SK-N-MC (cell line): ENCODE measurements around the gene HORMAD1.

ENCODE experiments used
- DNase-seq: peaks from one replicate; pipeline ENCODE4 v3.0.0-alpha.2; 2011; ENCODE audit warnings: low read depth, low spot score
- H3K27ac ChIP-seq: fragments of 200-600 bp; sonication (generic); 2 replicates; pipeline ENCODE4 v1.5.1; 2016; ENCODE audit warnings: mixed run types
- H3K36me3 ChIP-seq: fragments of 200-600 bp; sonication (generic); 2 replicates; pipeline ENCODE4 v1.6.1; 2017; ENCODE audit warnings: antibody characterized with exemption, low read length, mixed read lengths; ENCODE audit not compliant: insufficient read depth
- H3K4me3 ChIP-seq: fragments of 200-600 bp; sonication (generic); 2 replicates; pipeline ENCODE4 v1.5.1; 2016
- H3K9ac ChIP-seq: fragments of 200-600 bp; sonication (generic); 2 replicates; pipeline ENCODE4 v1.8.0; 2017; ENCODE audit warnings: mixed run types, mixed read lengths; ENCODE audit not compliant: insufficient read length
- H3K9me3 ChIP-seq: fragments of 200-600 bp; sonication (generic); 2 replicates; pipeline ENCODE4 v1.6.1; 2017; ENCODE audit warnings: low read depth, mild to moderate bottlenecking, antibody characterized with exemption, low read length, moderate library complexity, mixed read lengths
- EZH2 ChIP-seq: fragments of 200-600 bp; sonication (generic); IDR thresholded peaks from one replicate; pipeline ENCODE4 v1.6.1; 2017; ENCODE audit warnings: antibody characterized with exemption
- FOXP2 ChIP-seq: optimal IDR thresholded peaks from 2 replicates; pipeline ENCODE3; 2011; ENCODE audit warnings: mild to moderate bottlenecking, moderate library complexity; ENCODE audit not compliant: insufficient read depth; ENCODE audit errors: extremely low read length, control extremely low read depth
- POLR2AphosphoS5 ChIP-seq: IDR thresholded peaks from 2 replicates; pipeline ENCODE4 v1.6.1; 2012; ENCODE audit warnings: mild to moderate bottlenecking, low read depth, low read length, borderline replicate concordance

The HORMAD1 gene

DNA sequence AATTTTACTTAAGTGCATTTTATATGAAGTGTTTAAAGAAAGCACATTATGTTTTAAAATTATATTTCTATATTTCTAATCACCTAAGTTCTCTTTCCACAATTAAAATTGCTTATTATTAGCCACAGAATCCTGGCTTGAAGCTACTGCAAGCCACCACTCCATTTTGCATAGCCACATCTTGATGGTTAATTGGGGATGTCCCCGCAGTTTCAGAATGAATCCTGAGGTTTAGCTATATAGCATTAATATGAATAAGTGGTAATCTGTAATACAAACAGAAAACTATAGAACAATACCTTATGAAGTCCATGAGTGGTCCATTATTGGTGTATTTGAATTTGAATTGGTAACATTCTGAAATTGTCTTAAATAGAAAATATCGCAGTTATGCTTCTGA, 12.1 kb downstream of the HORMAD1 start:
- H3K9me3 ChIP-seq: no peaks in the 10 kb centered on the region
- no peak for DNase-seq
- H3K9ac ChIP-seq: no peak overlapping the region
- no peak for TF ChIP-seq EZH2
- no peak for TF ChIP-seq POLR2AphosphoS5
- no peak for TF ChIP-seq FOXP2
- no peak overlapping the region for H3K27ac ChIP-seq
- H3K4me3 ChIP-seq: no peak overlapping the region
- no peaks in the 10 kb centered on the region for H3K36me3 ChIP-seq

DNA sequence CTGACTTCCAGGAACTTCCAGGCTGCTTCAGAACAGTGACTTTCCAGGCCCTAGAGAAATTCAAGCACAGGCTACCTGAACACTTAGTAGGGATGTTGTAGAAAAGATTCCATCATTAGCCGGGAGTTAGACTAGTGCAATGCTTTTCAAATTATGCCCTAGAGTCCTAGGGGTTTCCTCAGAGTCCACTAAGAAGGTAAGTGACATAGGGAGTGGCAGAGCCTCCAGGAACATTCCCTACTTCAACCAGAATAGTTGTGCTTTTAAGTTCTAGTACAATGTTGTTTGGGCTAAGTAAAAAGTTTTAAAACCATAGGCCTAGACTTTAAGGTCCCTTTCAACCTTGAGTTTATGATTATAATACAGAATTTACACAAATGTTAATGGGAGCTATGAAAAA, 14.6 kb downstream of the HORMAD1 start:
- TF ChIP-seq FOXP2: no peak
- TF ChIP-seq POLR2AphosphoS5: no peak
- TF ChIP-seq EZH2: no peak
- no peaks in the 10 kb centered on the region for H3K36me3 ChIP-seq
- H3K4me3 ChIP-seq: no peak overlapping the region
- no peaks in the 10 kb centered on the region for H3K9me3 ChIP-seq
- DNase-seq: no peak
- H3K27ac ChIP-seq: no peak overlapping the region
- H3K9ac ChIP-seq: no peak overlapping the region

DNA sequence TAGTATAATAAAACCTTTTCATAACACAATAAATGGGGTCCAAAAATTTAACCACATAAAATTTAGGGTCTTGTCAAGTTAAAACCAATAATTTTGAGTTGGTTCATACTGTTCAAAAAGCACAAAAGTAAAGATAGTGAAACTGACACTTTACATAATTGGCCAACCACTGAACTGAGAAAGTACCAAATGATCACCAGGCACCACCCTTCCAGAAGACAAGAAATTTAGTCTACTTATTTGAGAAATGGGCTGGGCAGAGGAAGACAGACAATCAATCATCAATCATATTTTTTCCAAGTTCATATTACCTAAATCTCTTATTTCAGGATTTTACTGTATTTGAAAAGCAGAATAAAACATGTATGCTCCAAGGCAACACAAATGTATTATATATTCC, 17.3 kb downstream of the HORMAD1 start:
- Histone ChIP-seq H3K4me3 (no peak overlapping the region), H3K36me3 (no peaks in the 10 kb centered on the region), H3K9me3 (no peaks in the 10 kb centered on the region), H3K9ac (no peak overlapping the region), H3K27ac (no peak overlapping the region)
- no peak for DNase-seq
- no peak for TF ChIP-seq EZH2
- no peak for TF ChIP-seq FOXP2
- TF ChIP-seq POLR2AphosphoS5: no peak

- Histone ChIP-seq H3K27ac (0 out of 2 replicates have a peak within 1 kb of the TSS, but pooled peaks have one; percentile 14), H3K9me3 (no peaks in the 10 kb centered on the region), H3K9ac (peak within 1 kb of the TSS; percentile 75), H3K36me3 (peaks cover 24% of the 10 kb centered on the region), H3K4me3 (peak within 1 kb of the TSS; percentile 93)
- peak; percentile 91; the same call in 1 of the 2 replicates for TF ChIP-seq POLR2AphosphoS5
- TF ChIP-seq FOXP2: no peak
- peak; percentile 97 for DNase-seq
Measured at GRCh38 chr1:150696995-150697927, 23.4 kb downstream of the HORMAD1 start, which contains the start of gene GOLPH3L. Gene GOLPH3L (minus strand): TSS chr1:150697154. CDS start chr1:150694838, 2,316 bp downstream.

DNA sequence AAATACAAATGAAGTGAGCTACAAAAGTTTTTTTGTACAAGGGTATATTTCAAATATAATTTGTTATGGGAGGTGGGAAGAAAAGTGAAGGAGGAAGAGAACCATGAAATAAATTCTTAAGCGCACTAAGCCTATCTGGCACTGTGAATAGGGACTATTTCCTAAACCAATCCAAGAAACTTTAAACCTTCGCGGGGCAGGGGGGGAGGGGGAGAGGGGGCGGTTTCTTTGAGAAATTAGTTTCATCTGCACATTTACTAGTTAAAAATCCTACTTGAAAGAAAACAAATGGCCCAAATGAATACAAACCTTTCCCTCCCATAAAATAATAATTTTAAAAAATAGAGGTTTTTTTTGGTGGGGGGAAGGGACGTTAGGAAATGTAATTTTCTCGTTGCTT, 24.1 kb downstream of the HORMAD1 start:
- H3K27ac ChIP-seq: no peak overlapping the region
- peak overlapping the region; percentile 75 for H3K9ac ChIP-seq
- DNase-seq: no peak
- H3K36me3 ChIP-seq: peaks cover 30% of the 10 kb centered on the region
- peak overlapping the region; percentile 93 for H3K4me3 ChIP-seq
- no peak for TF ChIP-seq FOXP2
- no peak for TF ChIP-seq EZH2
- TF ChIP-seq POLR2AphosphoS5: no peak
- H3K9me3 ChIP-seq: no peaks in the 10 kb centered on the region

- Histone ChIP-seq H3K4me3 (peak overlapping the region; percentile 93), H3K36me3 (peaks cover 33% of the 10 kb centered on the region), H3K9ac (peak overlapping the region; percentile 75), H3K9me3 (no peaks in the 10 kb centered on the region), H3K27ac (no peak overlapping the region)
- TF ChIP-seq POLR2AphosphoS5: no peak
- TF ChIP-seq EZH2: no peak
- no peak for TF ChIP-seq FOXP2
- no peak for DNase-seq
Measured at GRCh38 chr1:150696162-150696561, 24.5 kb downstream of the HORMAD1 start.

DNA sequence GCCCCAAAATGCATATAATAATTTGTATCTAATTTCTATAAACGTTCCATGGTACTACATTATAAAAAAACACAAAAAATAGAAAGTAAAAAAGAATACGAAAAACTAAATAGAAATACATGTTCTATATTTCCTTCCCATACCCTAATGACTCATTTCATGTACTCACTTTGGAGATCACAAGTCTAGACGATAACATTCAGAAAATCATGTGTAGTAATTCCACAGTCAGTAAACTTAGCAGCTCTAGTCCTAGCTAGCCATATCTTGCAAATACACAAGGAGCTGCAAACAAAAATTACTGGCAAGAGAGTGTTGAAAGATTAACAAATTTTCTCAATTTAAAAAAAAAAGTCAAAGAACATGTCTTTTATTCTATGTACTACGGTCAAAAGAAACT, 25.1 kb downstream of the HORMAD1 start:
- no peaks in the 10 kb centered on the region for H3K9me3 ChIP-seq
- H3K4me3 ChIP-seq: peak overlapping the region; percentile 25; the same call in 1 of the 2 replicates
- no peak for TF ChIP-seq FOXP2
- H3K27ac ChIP-seq: no peak overlapping the region
- peaks cover 33% of the 10 kb centered on the region for H3K36me3 ChIP-seq
- H3K9ac ChIP-seq: no peak overlapping the region
- no peak for DNase-seq

- H3K27ac ChIP-seq: no peak overlapping the region
- peaks cover 46% of the 10 kb centered on the region for H3K36me3 ChIP-seq
- H3K9me3 ChIP-seq: no peaks in the 10 kb centered on the region
- DNase-seq: no peak
- no peak overlapping the region for H3K4me3 ChIP-seq
- TF ChIP-seq FOXP2 (no peak), POLR2AphosphoS5 (no peak)
- H3K9ac ChIP-seq: no peak overlapping the region
Measured at GRCh38 chr1:150692720-150693119, 28.0 kb downstream of the HORMAD1 start.

GRCh38 chr1:150688763-150689162, 31.9 kb downstream of the HORMAD1 start:
- H3K36me3 ChIP-seq: peaks cover 42% of the 10 kb centered on the region
- H3K27ac ChIP-seq: no peak overlapping the region
- TF ChIP-seq FOXP2: no peak
- H3K9ac ChIP-seq: no peak overlapping the region
- no peaks in the 10 kb centered on the region for H3K9me3 ChIP-seq
- no peak overlapping the region for H3K4me3 ChIP-seq
- no peak for DNase-seq

- no peaks in the 10 kb centered on the region for H3K9me3 ChIP-seq
- H3K9ac ChIP-seq: no peak overlapping the region
- H3K27ac ChIP-seq: no peak overlapping the region
- H3K4me3 ChIP-seq: no peak overlapping the region
- no peak for DNase-seq
- peaks cover 21% of the 10 kb centered on the region for H3K36me3 ChIP-seq
- TF ChIP-seq POLR2AphosphoS5: no peak
- TF ChIP-seq FOXP2: no peak
- TF ChIP-seq EZH2: no peak
Measured at GRCh38 chr1:150686275-150686674, 34.4 kb downstream of the HORMAD1 start.
